HCT116 (cell line): ENCODE results near the gene SCGB3A1. TPM values are rescaled to one million over a fixed set of nuclear protein-coding genes. Genes with fewer than 3 reads are reported as not detected.

Source experiments
- ATAC-seq: fragments of 200-7000 bp; cut with Tn5 transposase; 2 replicates; pipeline ENCODE4 v1.9.1; 2020; ENCODE audit warnings: mild to moderate bottlenecking, moderate library complexity
- BruUV-seq: library from RNA; stranded (reverse); fragments of 400-500 nt; replicated peaks from 2 replicates; lab custom pipeline; 2021; lab: Mats Ljungman, UMichigan
- CTCF ChIA-PET: fragments of 300-600 bp; sonication (Branson Sonifier 250); formaldehyde crosslinking; loops from one replicate; lab custom pipeline; 2021; ENCODE audit warnings: antibody characterized with exemption; lab: Charles Lee
- POLR2A ChIA-PET: fragments of 300-600, 350-600 bp; sonication (Branson Sonifier 250); formaldehyde crosslinking; loops from one replicate; lab custom pipeline; 2021; ENCODE audit warnings: antibody characterized with exemption; lab: Charles Lee
- RAD21 ChIA-PET, 2 experiments: fragments of 300-600 bp; sonication (Branson Sonifier 250); formaldehyde crosslinking; loops; one replicate each; lab custom pipeline; 2023; ENCODE audit warnings: low total read pairs in 2 of 2; ENCODE audit not compliant: uncharacterized antibody in 2 of 2, unreplicated experiment in 2 of 2, low non-redundant PET in 1 of 2; lab: Charles Lee
- DNase-seq: peaks from one replicate; pipeline ENCODE4 v3.0.0-alpha.2; 2010; ENCODE audit warnings: low read depth, low spot score
- H2AFZ ChIP-seq: fragments of 200-600 bp; shearing (Covaris generic), sonication (generic); 2 replicates; pipeline ENCODE4 v1.6.1; 2017; ENCODE audit warnings: low read depth, mixed run types, mixed read lengths, antibody characterized with exemption, low read length; ENCODE audit not compliant: poor library complexity, severe bottlenecking
- H3K27ac ChIP-seq: 2 replicates; pipeline ENCODE4 v1.5.1; 2012; ENCODE audit warnings: low read depth, low read length
- H3K27me3 ChIP-seq: fragments of 200-600 bp; sonication (generic); 2 replicates; pipeline ENCODE4 v1.6.1; 2016; ENCODE audit warnings: mixed run types, low read length, mixed read lengths; ENCODE audit not compliant: insufficient read depth
- H3K36me3 ChIP-seq, 2 experiments: fragments of 200-500 bp in 1 of 2; fragments of 200-600 bp in 1 of 2; sonication (Bioruptor generic) in 1 of 2; sonication (generic) in 1 of 2; 2 replicates each; pipeline versions ENCODE4 v1.5.1 to v1.6.1; 2014 to 2016; ENCODE audit warnings: low read length in 2 of 2, inconsistent platforms in 1 of 2, mixed read lengths in 1 of 2, mixed run types in 1 of 2; ENCODE audit not compliant: insufficient read depth in 2 of 2, control insufficient read depth in 1 of 2
- H3K4me1 ChIP-seq, 2 experiments: fragments of 200-600 bp in 1 of 2; sonication (generic) in 1 of 2; 2 replicates each; pipeline versions ENCODE4 v1.5.1 to v1.6.1; 2012 to 2017; ENCODE audit warnings: low read length in 2 of 2, inconsistent platforms in 1 of 2, mild to moderate bottlenecking in 1 of 2, mixed read lengths in 1 of 2, mixed run types in 1 of 2, moderate library complexity in 1 of 2; ENCODE audit not compliant: insufficient read depth in 2 of 2, control insufficient read depth in 1 of 2
- H3K4me2 ChIP-seq: fragments of 200-600 bp; sonication (generic); 2 replicates; pipeline ENCODE4 v1.6.1; 2017; ENCODE audit warnings: mixed run types, low read length, mixed read lengths
- H3K4me3 ChIP-seq, 2 experiments: fragments of 200-600 bp in 1 of 2; sonication (generic) in 1 of 2; replicated peaks in 1 of 2; 2 replicates each; pipeline ENCODE4 v1.5.1; 2011 to 2016; ENCODE audit warnings: low read length in 2 of 2, control low read depth in 1 of 2, low read depth in 1 of 2, mild to moderate bottlenecking in 1 of 2, mixed read lengths in 1 of 2, mixed run types in 1 of 2
- H3K79me2 ChIP-seq: fragments of 200-600 bp; sonication (generic); 2 replicates; pipeline ENCODE4 v1.6.1; 2017; ENCODE audit warnings: mild to moderate bottlenecking, mixed run types, low read length, moderate library complexity, mixed read lengths; ENCODE audit not compliant: insufficient read depth
- H3K9ac ChIP-seq: fragments of 200-600 bp; sonication (generic); 2 replicates; pipeline ENCODE4 v1.6.1; 2016; ENCODE audit warnings: low read length, mixed read lengths
- H3K9me2 ChIP-seq: fragments of 200-600 bp; sonication (generic), shearing (Covaris generic); 2 replicates; pipeline ENCODE4 v1.6.1; 2017; ENCODE audit warnings: mixed run types, mild to moderate bottlenecking, moderate library complexity; ENCODE audit not compliant: insufficient read depth
- H3K9me3 ChIP-seq, 2 experiments: fragments of 200-500 bp in 1 of 2; fragments of 200-600 bp in 1 of 2; sonication (Bioruptor generic) in 1 of 2; sonication (generic) in 1 of 2; 2 replicates each; pipeline ENCODE4 v1.6.1; 2014 to 2017; ENCODE audit warnings: low read length in 2 of 2, mixed read lengths in 2 of 2, inconsistent platforms in 1 of 2, low read depth in 1 of 2, mild to moderate bottlenecking in 1 of 2, mixed run types in 1 of 2, moderate library complexity in 1 of 2; ENCODE audit not compliant: control insufficient read depth in 1 of 2, insufficient read depth in 1 of 2
- H4K20me1 ChIP-seq: fragments of 200-600 bp; sonication (generic), shearing (Covaris generic); 2 replicates; pipeline ENCODE4 v1.6.1; 2017; ENCODE audit warnings: mixed run types, mild to moderate bottlenecking, moderate library complexity; ENCODE audit not compliant: insufficient read depth
- CBX3 ChIP-seq: IDR thresholded peaks from 2 replicates; pipeline ENCODE4 v1.6.1; 2012; ENCODE audit warnings: low read depth
- CEBPB ChIP-seq: IDR thresholded peaks from 2 replicates; pipeline ENCODE4 v1.6.1; 2012; ENCODE audit warnings: low read depth
- EGR1 ChIP-seq: IDR thresholded peaks from 2 replicates; pipeline ENCODE4 v1.6.1; 2012; ENCODE audit warnings: low read depth
- ELF1 ChIP-seq: IDR thresholded peaks from 2 replicates; pipeline ENCODE4 v1.6.1; 2012; ENCODE audit warnings: low read depth, borderline replicate concordance
- EZH2 ChIP-seq: fragments of 200-600 bp; sonication (generic); IDR thresholded peaks from 2 replicates; pipeline ENCODE4 v1.6.1; 2017; ENCODE audit warnings: antibody characterized with exemption, mixed run types
- EZH2phosphoT487 ChIP-seq: fragments of 200-600 bp; IDR thresholded peaks from 2 replicates; pipeline ENCODE4 v1.6.1; 2018; ENCODE audit warnings: antibody characterized with exemption, borderline replicate concordance
- FOSL1 ChIP-seq: IDR thresholded peaks from 2 replicates; pipeline ENCODE4 v1.6.1; 2012; ENCODE audit warnings: low read depth
- JUND ChIP-seq: IDR thresholded peaks from 2 replicates; pipeline ENCODE4 v1.6.1; 2012
- POLR2AphosphoS5 ChIP-seq: IDR thresholded peaks from 2 replicates; pipeline ENCODE4 v1.6.1; 2011; ENCODE audit warnings: mild to moderate bottlenecking, low read depth, low read length, moderate library complexity
- RAD21 ChIP-seq: IDR thresholded peaks from 2 replicates; pipeline ENCODE4 v1.6.1; 2012; ENCODE audit warnings: low read depth, mild to moderate bottlenecking
- SIN3A ChIP-seq: IDR thresholded peaks from 2 replicates; pipeline ENCODE4 v1.6.1; 2012; ENCODE audit warnings: low read depth
- SP1 ChIP-seq: IDR thresholded peaks from 2 replicates; pipeline ENCODE4 v1.6.1; 2012; ENCODE audit warnings: low read depth
- TCF7L2 ChIP-seq: IDR thresholded peaks from 2 replicates; pipeline ENCODE4 v1.7.0; 2011; ENCODE audit warnings: borderline replicate concordance, inconsistent platforms; ENCODE audit not compliant: insufficient read depth, insufficient read length; ENCODE audit errors: extremely low read depth
- ZFX ChIP-seq: fragments of 450-650 bp; IDR thresholded peaks from 2 replicates; pipeline ENCODE4 v1.6.1; 2017
- ZNF274 ChIP-seq: fragments of 200-500 bp; sonication (Bioruptor generic); IDR thresholded peaks from 2 replicates; pipeline ENCODE4 v1.6.1; 2014; ENCODE audit warnings: mild to moderate bottlenecking, low read depth, low read length, inconsistent platforms
- intact Hi-C: fragments of 100-400 bp; cut with micrococcal nuclease; formaldehyde crosslinking; loops from 2 replicates; pipeline ENCODE4 v1.10.0; 2022
- total RNA-seq: library from RNA; stranded (reverse); gene quantifications from one replicate; pipeline ENCODE4 v1.2.1, GENCODE V29; 2021; ENCODE audit not compliant: unreplicated experiment
- TF ChIP-seq, protein P1 (sequence below): IDR thresholded peaks from 2 replicates; pipeline ENCODE4 v1.6.1; 2012; ENCODE audit warnings: low read depth
- TF ChIP-seq, protein P2 (sequence below): IDR thresholded peaks from 2 replicates; pipeline ENCODE4 v1.6.1; 2011; ENCODE audit warnings: mild to moderate bottlenecking, low read length, moderate library complexity; ENCODE audit not compliant: insufficient replicate concordance; ENCODE audit errors: extremely low read depth
- TF ChIP-seq, protein P3 (sequence below): IDR thresholded peaks from 2 replicates; pipeline ENCODE4 v1.6.1; 2012
- TF ChIP-seq, protein P4 (sequence below): IDR thresholded peaks from 2 replicates; pipeline ENCODE4 v1.6.1; 2012

Gene SCGB3A1
- total RNA-seq, 1 experiment from 2014 or later, result not detected

DNA sequence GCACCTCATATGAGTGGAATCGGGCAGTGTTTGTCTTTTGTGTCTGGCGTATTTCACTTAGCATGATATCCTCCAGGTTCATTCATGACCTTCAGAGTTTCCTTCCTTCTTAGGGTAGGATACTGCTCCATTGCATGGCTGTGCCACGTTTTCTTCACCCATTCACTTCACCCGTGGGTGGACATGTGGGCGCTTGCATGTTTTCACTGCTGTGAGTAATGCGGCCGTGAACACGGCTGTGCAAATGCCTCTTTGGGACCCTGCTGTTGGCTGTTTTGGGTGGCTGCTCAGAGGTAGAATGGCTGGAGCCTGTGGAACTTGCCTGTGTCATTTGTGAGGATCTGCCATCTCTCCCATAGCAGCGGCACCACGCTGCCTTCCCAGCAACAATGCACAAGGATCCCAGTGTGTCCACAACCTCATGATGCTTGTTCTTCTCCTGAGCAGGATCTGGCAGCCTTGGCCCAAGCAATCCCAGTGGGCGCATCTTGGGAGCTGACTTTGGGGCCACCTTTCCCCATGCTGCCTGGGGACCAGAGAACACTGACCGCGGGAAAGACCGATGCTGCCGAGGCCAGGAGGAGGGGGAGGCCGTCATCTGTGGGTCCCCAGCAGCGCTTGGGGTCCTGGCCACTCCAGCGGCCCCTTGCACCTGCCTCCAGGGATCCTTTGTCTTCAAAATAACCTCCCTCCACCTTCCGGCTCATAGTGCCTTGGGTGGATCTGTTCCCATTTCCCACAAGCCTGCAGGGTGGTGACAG, 2.3 kb upstream of the SCGB3A1 start:
- intact Hi-C loops, result no loop called here
- H4K20me1 ChIP-seq, result no peaks in the 10 kb centered on the region
- BruUV-seq, result no TSS peak
- H3K36me3 ChIP-seq, result no peaks in the 10 kb centered on the region
- H3K27me3 ChIP-seq, result no peaks in the 10 kb centered on the region
- H3K9me2 ChIP-seq, result no peaks in the 10 kb centered on the region
- TF ChIP-seq, protein P1, sequence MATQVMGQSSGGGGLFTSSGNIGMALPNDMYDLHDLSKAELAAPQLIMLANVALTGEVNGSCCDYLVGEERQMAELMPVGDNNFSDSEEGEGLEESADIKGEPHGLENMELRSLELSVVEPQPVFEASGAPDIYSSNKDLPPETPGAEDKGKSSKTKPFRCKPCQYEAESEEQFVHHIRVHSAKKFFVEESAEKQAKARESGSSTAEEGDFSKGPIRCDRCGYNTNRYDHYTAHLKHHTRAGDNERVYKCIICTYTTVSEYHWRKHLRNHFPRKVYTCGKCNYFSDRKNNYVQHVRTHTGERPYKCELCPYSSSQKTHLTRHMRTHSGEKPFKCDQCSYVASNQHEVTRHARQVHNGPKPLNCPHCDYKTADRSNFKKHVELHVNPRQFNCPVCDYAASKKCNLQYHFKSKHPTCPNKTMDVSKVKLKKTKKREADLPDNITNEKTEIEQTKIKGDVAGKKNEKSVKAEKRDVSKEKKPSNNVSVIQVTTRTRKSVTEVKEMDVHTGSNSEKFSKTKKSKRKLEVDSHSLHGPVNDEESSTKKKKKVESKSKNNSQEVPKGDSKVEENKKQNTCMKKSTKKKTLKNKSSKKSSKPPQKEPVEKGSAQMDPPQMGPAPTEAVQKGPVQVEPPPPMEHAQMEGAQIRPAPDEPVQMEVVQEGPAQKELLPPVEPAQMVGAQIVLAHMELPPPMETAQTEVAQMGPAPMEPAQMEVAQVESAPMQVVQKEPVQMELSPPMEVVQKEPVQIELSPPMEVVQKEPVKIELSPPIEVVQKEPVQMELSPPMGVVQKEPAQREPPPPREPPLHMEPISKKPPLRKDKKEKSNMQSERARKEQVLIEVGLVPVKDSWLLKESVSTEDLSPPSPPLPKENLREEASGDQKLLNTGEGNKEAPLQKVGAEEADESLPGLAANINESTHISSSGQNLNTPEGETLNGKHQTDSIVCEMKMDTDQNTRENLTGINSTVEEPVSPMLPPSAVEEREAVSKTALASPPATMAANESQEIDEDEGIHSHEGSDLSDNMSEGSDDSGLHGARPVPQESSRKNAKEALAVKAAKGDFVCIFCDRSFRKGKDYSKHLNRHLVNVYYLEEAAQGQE, result no peak
- TF ChIP-seq ZNF274 (no peak), ZFX (no peak), RAD21 (no peak), ELF1 (no peak), EZH2phosphoT487 (no peak), SP1 (no peak), FOSL1 (no peak), JUND (no peak), POLR2AphosphoS5 (no peak), SIN3A (no peak), TCF7L2 (no peak), EGR1 (no peak), EZH2 (no peak), CEBPB (no peak), CBX3 (no peak)
- TF ChIP-seq, protein P2, sequence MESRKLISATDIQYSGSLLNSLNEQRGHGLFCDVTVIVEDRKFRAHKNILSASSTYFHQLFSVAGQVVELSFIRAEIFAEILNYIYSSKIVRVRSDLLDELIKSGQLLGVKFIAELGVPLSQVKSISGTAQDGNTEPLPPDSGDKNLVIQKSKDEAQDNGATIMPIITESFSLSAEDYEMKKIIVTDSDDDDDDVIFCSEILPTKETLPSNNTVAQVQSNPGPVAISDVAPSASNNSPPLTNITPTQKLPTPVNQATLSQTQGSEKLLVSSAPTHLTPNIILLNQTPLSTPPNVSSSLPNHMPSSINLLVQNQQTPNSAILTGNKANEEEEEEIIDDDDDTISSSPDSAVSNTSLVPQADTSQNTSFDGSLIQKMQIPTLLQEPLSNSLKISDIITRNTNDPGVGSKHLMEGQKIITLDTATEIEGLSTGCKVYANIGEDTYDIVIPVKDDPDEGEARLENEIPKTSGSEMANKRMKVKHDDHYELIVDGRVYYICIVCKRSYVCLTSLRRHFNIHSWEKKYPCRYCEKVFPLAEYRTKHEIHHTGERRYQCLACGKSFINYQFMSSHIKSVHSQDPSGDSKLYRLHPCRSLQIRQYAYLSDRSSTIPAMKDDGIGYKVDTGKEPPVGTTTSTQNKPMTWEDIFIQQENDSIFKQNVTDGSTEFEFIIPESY, result no peak
- TF ChIP-seq, protein P3, sequence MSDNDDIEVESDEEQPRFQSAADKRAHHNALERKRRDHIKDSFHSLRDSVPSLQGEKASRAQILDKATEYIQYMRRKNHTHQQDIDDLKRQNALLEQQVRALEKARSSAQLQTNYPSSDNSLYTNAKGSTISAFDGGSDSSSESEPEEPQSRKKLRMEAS, result no peak
- TF ChIP-seq, protein P4, sequence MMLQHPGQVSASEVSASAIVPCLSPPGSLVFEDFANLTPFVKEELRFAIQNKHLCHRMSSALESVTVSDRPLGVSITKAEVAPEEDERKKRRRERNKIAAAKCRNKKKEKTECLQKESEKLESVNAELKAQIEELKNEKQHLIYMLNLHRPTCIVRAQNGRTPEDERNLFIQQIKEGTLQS, result no peak
- no peak overlapping the region for H3K4me3 ChIP-seq
- ChIA-PET POLR2A (no interaction called here), RAD21 (no interaction called here), CTCF (no interaction called here)
- DNase-seq (no peak), ATAC-seq (no peak)
- no peaks in the 10 kb centered on the region for H3K4me1 ChIP-seq
- H3K9me3 ChIP-seq, result no peaks in the 10 kb centered on the region
- no peak overlapping the region for H3K9ac ChIP-seq
- H3K4me2 ChIP-seq, result no peak overlapping the region
- no peaks in the 10 kb centered on the region for H3K79me2 ChIP-seq
- H3K27ac ChIP-seq, result no peak overlapping the region
- no peak overlapping the region for H2AFZ ChIP-seq
